H1 (cell line): Measurements from ENCODE around the gene APOL3. TPM values are rescaled to one million over a fixed set of nuclear protein-coding genes. Genes with fewer than 3 reads are reported as not detected.

Experiments
- RNF2 ChIP-seq: fragments of 200-900, 300-1000 bp; sonication (generic); IDR thresholded peaks from 2 replicates; pipeline ENCODE4 v1.7.1; 2016; ENCODE audit warnings: borderline replicate concordance, low read depth, mild to moderate bottlenecking, antibody characterized with exemption, low read length; ENCODE audit not compliant: poor library complexity, severe bottlenecking; ENCODE audit errors: missing control alignments
- SIN3A ChIP-seq, 2 experiments: IDR thresholded peaks in 1 of 2; conservative IDR thresholded peaks in 1 of 2; 2 replicates each; pipeline ENCODE4 v1.6.1; 2011 to 2012; ENCODE audit warnings: low read length in 2 of 2, improper control_type of control experiment in 1 of 2, low read depth in 1 of 2, mild to moderate bottlenecking in 1 of 2
- polyA plus RNA-seq, 7 experiments: library from polyadenylated mRNA; depleted of rRNA in 3 of 7; stranded (reverse) in 5 of 7; unstranded in 2 of 7; fragments of >200 nt in 5 of 7; fragments of 200-250 nt in 2 of 7; gene quantifications; 1 replicate in 5 of 7; 2 replicates in 1 of 7; 4 replicates in 1 of 7; pipeline versions ENCODE4 v1.2.1 to v1.2.3, GENCODE V29; 2011 to 2013; ENCODE audit warnings: missing spikeins in 2 of 7, mixed read lengths in 2 of 7
- total RNA-seq: library from RNA; stranded (reverse); fragmentation: NEBNext Ultra II Directional; extraction: Animal tissue kit (Norgen Biotek cat#: 25700); gene quantifications from 2 replicates; pipeline ENCODE4 v1.2.1, GENCODE V29; 2021
- TF ChIP-seq, protein P1 (sequence below): fragments of 300-600 bp; sonication (generic); IDR thresholded peaks from 2 replicates; pipeline ENCODE4 v1.7.1; 2012; ENCODE audit warnings: low read length, moderate library complexity, mild to moderate bottlenecking, inconsistent platforms; ENCODE audit not compliant: insufficient replicate concordance

The APOL3 gene
- total and polyA plus RNA-seq, 2 of the 8 experiments (the other 6 are each of a cell fraction or from before 2014, with no cell fraction given), result 0.12 TPM; not detected in 1

GRCh38 chr22:36210224-36210623 lies 49.7 kb upstream of the APOL3 start (continued):
- TF ChIP-seq SIN3A (conservative IDR thresholded peaks at IDR 0.05 in 1 of 2, IDR thresholded peaks at IDR 0.05 in 1 of 2; ENCODE audit: low read depth in 1 of 2, low read length in 2 of 2) (no peak), RNF2 (no peak)
- TF ChIP-seq, protein P1, sequence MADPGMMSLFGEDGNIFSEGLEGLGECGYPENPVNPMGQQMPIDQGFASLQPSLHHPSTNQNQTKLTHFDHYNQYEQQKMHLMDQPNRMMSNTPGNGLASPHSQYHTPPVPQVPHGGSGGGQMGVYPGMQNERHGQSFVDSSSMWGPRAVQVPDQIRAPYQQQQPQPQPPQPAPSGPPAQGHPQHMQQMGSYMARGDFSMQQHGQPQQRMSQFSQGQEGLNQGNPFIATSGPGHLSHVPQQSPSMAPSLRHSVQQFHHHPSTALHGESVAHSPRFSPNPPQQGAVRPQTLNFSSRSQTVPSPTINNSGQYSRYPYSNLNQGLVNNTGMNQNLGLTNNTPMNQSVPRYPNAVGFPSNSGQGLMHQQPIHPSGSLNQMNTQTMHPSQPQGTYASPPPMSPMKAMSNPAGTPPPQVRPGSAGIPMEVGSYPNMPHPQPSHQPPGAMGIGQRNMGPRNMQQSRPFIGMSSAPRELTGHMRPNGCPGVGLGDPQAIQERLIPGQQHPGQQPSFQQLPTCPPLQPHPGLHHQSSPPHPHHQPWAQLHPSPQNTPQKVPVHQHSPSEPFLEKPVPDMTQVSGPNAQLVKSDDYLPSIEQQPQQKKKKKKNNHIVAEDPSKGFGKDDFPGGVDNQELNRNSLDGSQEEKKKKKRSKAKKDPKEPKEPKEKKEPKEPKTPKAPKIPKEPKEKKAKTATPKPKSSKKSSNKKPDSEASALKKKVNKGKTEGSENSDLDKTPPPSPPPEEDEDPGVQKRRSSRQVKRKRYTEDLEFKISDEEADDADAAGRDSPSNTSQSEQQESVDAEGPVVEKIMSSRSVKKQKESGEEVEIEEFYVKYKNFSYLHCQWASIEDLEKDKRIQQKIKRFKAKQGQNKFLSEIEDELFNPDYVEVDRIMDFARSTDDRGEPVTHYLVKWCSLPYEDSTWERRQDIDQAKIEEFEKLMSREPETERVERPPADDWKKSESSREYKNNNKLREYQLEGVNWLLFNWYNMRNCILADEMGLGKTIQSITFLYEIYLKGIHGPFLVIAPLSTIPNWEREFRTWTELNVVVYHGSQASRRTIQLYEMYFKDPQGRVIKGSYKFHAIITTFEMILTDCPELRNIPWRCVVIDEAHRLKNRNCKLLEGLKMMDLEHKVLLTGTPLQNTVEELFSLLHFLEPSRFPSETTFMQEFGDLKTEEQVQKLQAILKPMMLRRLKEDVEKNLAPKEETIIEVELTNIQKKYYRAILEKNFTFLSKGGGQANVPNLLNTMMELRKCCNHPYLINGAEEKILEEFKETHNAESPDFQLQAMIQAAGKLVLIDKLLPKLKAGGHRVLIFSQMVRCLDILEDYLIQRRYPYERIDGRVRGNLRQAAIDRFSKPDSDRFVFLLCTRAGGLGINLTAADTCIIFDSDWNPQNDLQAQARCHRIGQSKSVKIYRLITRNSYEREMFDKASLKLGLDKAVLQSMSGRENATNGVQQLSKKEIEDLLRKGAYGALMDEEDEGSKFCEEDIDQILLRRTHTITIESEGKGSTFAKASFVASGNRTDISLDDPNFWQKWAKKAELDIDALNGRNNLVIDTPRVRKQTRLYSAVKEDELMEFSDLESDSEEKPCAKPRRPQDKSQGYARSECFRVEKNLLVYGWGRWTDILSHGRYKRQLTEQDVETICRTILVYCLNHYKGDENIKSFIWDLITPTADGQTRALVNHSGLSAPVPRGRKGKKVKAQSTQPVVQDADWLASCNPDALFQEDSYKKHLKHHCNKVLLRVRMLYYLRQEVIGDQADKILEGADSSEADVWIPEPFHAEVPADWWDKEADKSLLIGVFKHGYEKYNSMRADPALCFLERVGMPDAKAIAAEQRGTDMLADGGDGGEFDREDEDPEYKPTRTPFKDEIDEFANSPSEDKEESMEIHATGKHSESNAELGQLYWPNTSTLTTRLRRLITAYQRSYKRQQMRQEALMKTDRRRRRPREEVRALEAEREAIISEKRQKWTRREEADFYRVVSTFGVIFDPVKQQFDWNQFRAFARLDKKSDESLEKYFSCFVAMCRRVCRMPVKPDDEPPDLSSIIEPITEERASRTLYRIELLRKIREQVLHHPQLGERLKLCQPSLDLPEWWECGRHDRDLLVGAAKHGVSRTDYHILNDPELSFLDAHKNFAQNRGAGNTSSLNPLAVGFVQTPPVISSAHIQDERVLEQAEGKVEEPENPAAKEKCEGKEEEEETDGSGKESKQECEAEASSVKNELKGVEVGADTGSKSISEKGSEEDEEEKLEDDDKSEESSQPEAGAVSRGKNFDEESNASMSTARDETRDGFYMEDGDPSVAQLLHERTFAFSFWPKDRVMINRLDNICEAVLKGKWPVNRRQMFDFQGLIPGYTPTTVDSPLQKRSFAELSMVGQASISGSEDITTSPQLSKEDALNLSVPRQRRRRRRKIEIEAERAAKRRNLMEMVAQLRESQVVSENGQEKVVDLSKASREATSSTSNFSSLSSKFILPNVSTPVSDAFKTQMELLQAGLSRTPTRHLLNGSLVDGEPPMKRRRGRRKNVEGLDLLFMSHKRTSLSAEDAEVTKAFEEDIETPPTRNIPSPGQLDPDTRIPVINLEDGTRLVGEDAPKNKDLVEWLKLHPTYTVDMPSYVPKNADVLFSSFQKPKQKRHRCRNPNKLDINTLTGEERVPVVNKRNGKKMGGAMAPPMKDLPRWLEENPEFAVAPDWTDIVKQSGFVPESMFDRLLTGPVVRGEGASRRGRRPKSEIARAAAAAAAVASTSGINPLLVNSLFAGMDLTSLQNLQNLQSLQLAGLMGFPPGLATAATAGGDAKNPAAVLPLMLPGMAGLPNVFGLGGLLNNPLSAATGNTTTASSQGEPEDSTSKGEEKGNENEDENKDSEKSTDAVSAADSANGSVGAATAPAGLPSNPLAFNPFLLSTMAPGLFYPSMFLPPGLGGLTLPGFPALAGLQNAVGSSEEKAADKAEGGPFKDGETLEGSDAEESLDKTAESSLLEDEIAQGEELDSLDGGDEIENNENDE, result no peak
